Stimulated activated effector memory CD8-positive, alpha-beta T cell treated with anti-CD3 and anti-CD28 coated beads, Interleukin-12 subunit alpha, Interleukin-12 subunit beta, amount 100 ng/mL, for 72 hours (primary cell): ENCODE results near the gene ALDH18A1.
"Not testable (repeated sequence)": the region's sequence is repeated elsewhere in the genome, so short reads cannot be mapped to it uniquely, and the experiment has no call there.

Experiments used
- ATAC-seq: fragments of 150-1000 bp; cut with Tn5 transposase; 2 replicates; pipeline ENCODE4 v1.10.0; 2021
- DNase-seq, 2 donors: peaks; one replicate each; pipeline ENCODE4 v3.0.0; 2021 to 2022; ENCODE audit warnings: low spot score in 2 of 2
- H3K27ac Mint-ChIP-seq: one replicate; pipeline ENCODE4 v1.8.0; 2022; ENCODE audit warnings: mild to moderate bottlenecking, mixed read lengths
- H3K36me3 Mint-ChIP-seq: one replicate; pipeline ENCODE4 v1.8.0; 2022; ENCODE audit warnings: mild to moderate bottlenecking, mixed read lengths
- H3K4me1 Mint-ChIP-seq: one replicate; pipeline ENCODE4 v1.8.0; 2022; ENCODE audit warnings: mixed read lengths
- H3K4me3 Mint-ChIP-seq: one replicate; pipeline ENCODE4 v1.8.0; 2022; ENCODE audit warnings: mild to moderate bottlenecking, mixed read lengths
- H3K9me3 Mint-ChIP-seq: one replicate; pipeline ENCODE4 v1.8.0; 2022; ENCODE audit warnings: mixed read lengths

Gene ALDH18A1

GRCh38 chr10:95656291-95657164 lies at the start of gene ALDH18A1:
Gene ALDH18A1 (minus strand): TSS chr10:95656711. CDS start chr10:95653377, 3,334 bp downstream.
- no peaks in the 10 kb centered on the region for H3K9me3 Mint-ChIP-seq
- peak; percentile 91 to 96 for DNase-seq

GRCh38 chr10:95698415-95698814 lies 41.9 kb upstream of the ALDH18A1 start:
- ATAC-seq (no peak), DNase-seq (no peak)
- Mint-ChIP-seq H3K9me3 (no peaks in the 10 kb centered on the region), H3K4me3 (no peak overlapping the region), H3K27ac (no peak overlapping the region), H3K4me1 (peaks cover 8% of the 10 kb centered on the region), H3K36me3 (peaks cover 8% of the 10 kb centered on the region)

More at GRCh38 chr10:95656291-95657164, at the start of gene ALDH18A1:
- Mint-ChIP-seq H3K4me1 (peaks cover 38% of the 10 kb centered on the region), H3K36me3 (peaks cover 39% of the 10 kb centered on the region), H3K27ac (peak within 1 kb of the TSS; percentile 97), H3K4me3 (peak within 1 kb of the TSS; percentile 99)
- peak; percentile 94 for ATAC-seq

GRCh38 chr10:95697429-95697828 lies 40.9 kb upstream of the ALDH18A1 start:
- DNase-seq (no peak), ATAC-seq (no peak)
- H3K9me3 Mint-ChIP-seq = no peaks in the 10 kb centered on the region
- H3K36me3 Mint-ChIP-seq = peaks cover 18% of the 10 kb centered on the region
- H3K4me3 Mint-ChIP-seq = no peak overlapping the region
- H3K27ac Mint-ChIP-seq = no peak overlapping the region
- H3K4me1 Mint-ChIP-seq = peaks cover 17% of the 10 kb centered on the region

GRCh38 chr10:95694665-95695064 lies 38.2 kb upstream of the ALDH18A1 start:
- Mint-ChIP-seq H3K36me3 (peaks cover 45% of the 10 kb centered on the region), H3K4me1 (peaks cover 38% of the 10 kb centered on the region), H3K9me3 (no peaks in the 10 kb centered on the region), H3K27ac (peak overlapping the region; percentile 97), H3K4me3 (peak overlapping the region; percentile 98)
- DNase-seq (no peak), ATAC-seq (no peak)

- H3K4me3 Mint-ChIP-seq = peak within 1 kb of the TSS; percentile 98
- peaks cover 38% of the 10 kb centered on the region for H3K4me1 Mint-ChIP-seq
- peak within 1 kb of the TSS; percentile 97 for H3K27ac Mint-ChIP-seq
- DNase-seq (peak; percentile 97 to 98), ATAC-seq (peak; percentile 100)
- H3K9me3 Mint-ChIP-seq = no peaks in the 10 kb centered on the region
- H3K36me3 Mint-ChIP-seq = peaks cover 53% of the 10 kb centered on the region
Measured at GRCh38 chr10:95693668-95694534, 37.4 kb upstream of the ALDH18A1 start, which contains the start of gene TCTN3. Gene TCTN3 (minus strand): TSS chr10:95693927. CDS start chr10:95693899, 28 bp downstream.

- peak overlapping the region; percentile 97 for H3K27ac Mint-ChIP-seq
- peak; percentile 0 for ATAC-seq
- H3K9me3 Mint-ChIP-seq = no peaks in the 10 kb centered on the region
- H3K36me3 Mint-ChIP-seq = peaks cover 60% of the 10 kb centered on the region
- peak overlapping the region; percentile 98 for H3K4me3 Mint-ChIP-seq
- no peak for DNase-seq
- peaks cover 38% of the 10 kb centered on the region for H3K4me1 Mint-ChIP-seq
Measured at GRCh38 chr10:95693071-95693667, 36.7 kb upstream of the ALDH18A1 start.

GRCh38 chr10:95691281-95691680 lies 34.8 kb upstream of the ALDH18A1 start:
- Mint-ChIP-seq H3K9me3 (no peaks in the 10 kb centered on the region), H3K4me1 (peaks cover 38% of the 10 kb centered on the region), H3K27ac (peak overlapping the region; percentile 97), H3K36me3 (peaks cover 79% of the 10 kb centered on the region), H3K4me3 (peak overlapping the region; percentile 98)
- DNase-seq = no peak
- ATAC-seq = no peak

- ATAC-seq (no peak), DNase-seq (no peak)
- Mint-ChIP-seq H3K9me3 (no peaks in the 10 kb centered on the region), H3K36me3 (peaks cover 100% of the 10 kb centered on the region), H3K4me3 (no peak overlapping the region), H3K4me1 (peaks cover 31% of the 10 kb centered on the region), H3K27ac (no peak overlapping the region)
Measured at GRCh38 chr10:95688648-95689047, 32.1 kb upstream of the ALDH18A1 start.

- Mint-ChIP-seq H3K36me3 (peaks cover 100% of the 10 kb centered on the region), H3K27ac (no peak overlapping the region)
Measured at GRCh38 chr10:95683966-95684365, 27.5 kb upstream of the ALDH18A1 start.

GRCh38 chr10:95675403-95676116 lies 19.0 kb upstream of the ALDH18A1 start:
- DNase-seq (no peak), ATAC-seq (no peak)
- H3K4me3 Mint-ChIP-seq = no peak overlapping the region
- no peaks in the 10 kb centered on the region for H3K9me3 Mint-ChIP-seq
- H3K4me1 Mint-ChIP-seq = no peaks in the 10 kb centered on the region
- H3K36me3 Mint-ChIP-seq = peaks cover 85% of the 10 kb centered on the region
- H3K27ac Mint-ChIP-seq = no peak overlapping the region

More at GRCh38 chr10:95683966-95684365, 27.5 kb upstream of the ALDH18A1 start:
- DNase-seq = no peak
- no peaks in the 10 kb centered on the region for H3K4me1 Mint-ChIP-seq
- no peaks in the 10 kb centered on the region for H3K9me3 Mint-ChIP-seq
- H3K4me3 Mint-ChIP-seq = no peak overlapping the region
- ATAC-seq = no peak

- peaks cover 79% of the 10 kb centered on the region for H3K36me3 Mint-ChIP-seq
- H3K27ac Mint-ChIP-seq = no peak overlapping the region
- no peak for DNase-seq
- no peaks in the 10 kb centered on the region for H3K9me3 Mint-ChIP-seq
- H3K4me1 Mint-ChIP-seq = no peaks in the 10 kb centered on the region
- no peak for ATAC-seq
- no peak overlapping the region for H3K4me3 Mint-ChIP-seq
Measured at GRCh38 chr10:95674643-95675042, 18.1 kb upstream of the ALDH18A1 start.

GRCh38 chr10:95672641-95673040 lies 16.1 kb upstream of the ALDH18A1 start:
- not testable (repeated sequence) for H3K9me3 Mint-ChIP-seq, H3K27ac Mint-ChIP-seq, DNase-seq, H3K4me1 Mint-ChIP-seq, ATAC-seq, H3K4me3 Mint-ChIP-seq
- peaks cover 77% of the 10 kb centered on the region for H3K36me3 Mint-ChIP-seq

GRCh38 chr10:95664543-95664942 lies 8.0 kb upstream of the ALDH18A1 start:
- Mint-ChIP-seq H3K9me3 (no peaks in the 10 kb centered on the region), H3K36me3 (peaks cover 45% of the 10 kb centered on the region), H3K4me3 (no peak overlapping the region), H3K27ac (no peak overlapping the region), H3K4me1 (no peaks in the 10 kb centered on the region)
- no peak for DNase-seq
- ATAC-seq = no peak

- DNase-seq (no peak), ATAC-seq (no peak)
- peaks cover 3% of the 10 kb centered on the region for H3K4me1 Mint-ChIP-seq
- peaks cover 37% of the 10 kb centered on the region for H3K36me3 Mint-ChIP-seq
- H3K9me3 Mint-ChIP-seq = no peaks in the 10 kb centered on the region
- no peak overlapping the region for H3K27ac Mint-ChIP-seq
- no peak overlapping the region for H3K4me3 Mint-ChIP-seq
Measured at GRCh38 chr10:95663496-95663895, 7.0 kb upstream of the ALDH18A1 start.
